Stimulated activated CD4-positive, alpha-beta T cell treated with anti-CD3 and anti-CD28 coated beads, Interleukin-2, amount 100 ng/mL, for 48 hours (primary cell): Measurements from ENCODE around the gene COL4A1.
"Not testable (repeated sequence)": the region's sequence is repeated elsewhere in the genome, so short reads cannot be mapped to it uniquely, and the experiment has no call there.

Source experiments
- DNase-seq, 2 donors: peaks; one replicate each; pipeline ENCODE4 v3.0.0-alpha.2; 2020

COL4A1 gene

DNA sequence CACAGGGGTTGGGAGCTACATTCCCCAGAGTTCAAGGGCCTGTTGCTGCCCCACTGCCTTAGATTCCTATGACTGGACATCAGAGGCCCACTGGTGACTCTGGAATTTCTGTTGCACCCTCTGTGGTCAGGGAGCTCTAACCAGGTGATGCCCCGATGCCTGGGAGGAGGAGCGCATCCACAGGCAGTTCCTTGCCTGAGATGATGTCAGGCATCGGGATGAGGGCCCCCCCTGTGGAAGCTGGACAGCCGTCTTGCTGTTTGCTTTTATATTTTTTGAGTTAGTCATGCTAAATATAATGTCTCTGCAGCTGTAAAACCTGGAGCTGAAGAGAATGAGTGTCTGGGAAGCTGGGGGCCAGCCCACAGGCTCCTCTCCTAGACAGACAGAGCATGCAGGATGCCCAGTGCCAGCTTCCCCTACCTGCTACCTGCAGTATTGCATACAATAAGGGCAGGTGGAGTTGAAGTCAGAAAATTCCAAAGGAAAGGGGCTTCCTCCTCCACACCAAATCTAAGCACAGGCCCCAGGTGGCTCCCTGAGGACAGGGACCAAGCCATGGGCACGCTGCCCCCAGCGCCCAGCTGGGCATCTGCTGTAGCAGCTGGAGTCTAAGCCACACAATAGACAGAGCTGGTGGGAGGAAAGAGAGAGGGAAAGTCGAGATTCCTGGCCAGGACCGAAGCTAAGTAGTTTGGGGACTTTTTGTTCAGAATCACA is 16.4 kb upstream of the COL4A1 start:
- no peak for DNase-seq

DNA sequence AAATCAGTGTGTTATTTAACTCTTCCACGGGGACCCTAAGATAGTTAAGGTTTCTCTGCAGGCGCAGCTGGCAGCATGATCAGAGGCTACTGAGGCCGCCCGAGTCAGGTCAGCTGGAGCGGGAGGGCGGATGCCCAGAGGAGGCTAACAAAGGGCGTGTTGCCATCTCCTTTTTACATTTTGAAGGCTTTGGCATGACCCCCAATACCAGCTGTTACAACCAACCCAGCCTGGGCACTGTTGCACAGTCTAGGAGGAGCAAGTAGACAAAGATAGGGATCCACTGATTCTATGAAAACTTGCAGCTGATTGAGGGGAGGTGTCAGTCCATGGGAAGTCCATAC is 15.8 kb upstream of the COL4A1 start:
- no peak for DNase-seq

DNA sequence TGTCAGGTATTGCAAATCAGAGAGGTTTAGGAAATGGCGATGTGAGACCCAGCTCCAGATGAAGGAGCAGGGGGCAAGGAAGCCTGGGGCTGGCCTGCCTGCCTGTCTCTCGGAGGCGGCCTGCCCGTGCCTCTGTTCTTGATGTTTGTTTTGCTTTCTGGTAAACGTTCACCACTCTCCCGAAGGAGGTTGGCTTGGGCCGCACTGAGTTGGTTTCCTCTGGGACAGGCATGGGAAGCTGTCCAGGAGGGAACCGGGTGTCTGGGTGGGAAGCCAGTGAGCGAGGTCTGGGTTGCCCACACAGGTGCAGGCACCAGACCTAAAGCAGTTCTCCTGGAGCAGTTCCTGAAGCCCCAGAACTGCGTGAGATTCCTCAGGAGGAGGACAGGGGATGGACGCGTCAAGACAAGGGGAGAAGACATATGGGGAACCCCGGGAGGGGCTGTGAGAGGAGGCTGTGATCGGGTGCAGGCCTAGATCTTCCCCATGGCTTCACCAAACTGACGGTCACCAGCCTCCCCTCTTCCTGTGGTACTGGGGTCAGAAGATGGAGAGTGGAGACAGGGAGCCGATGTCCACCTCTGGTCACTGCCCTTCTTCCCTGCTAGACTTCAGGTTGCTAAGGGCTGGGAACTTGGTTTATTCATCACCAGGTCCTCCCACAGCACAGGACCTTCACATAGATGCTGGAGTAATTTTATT is 15.3 kb upstream of the COL4A1 start:
- no peak for DNase-seq

DNA sequence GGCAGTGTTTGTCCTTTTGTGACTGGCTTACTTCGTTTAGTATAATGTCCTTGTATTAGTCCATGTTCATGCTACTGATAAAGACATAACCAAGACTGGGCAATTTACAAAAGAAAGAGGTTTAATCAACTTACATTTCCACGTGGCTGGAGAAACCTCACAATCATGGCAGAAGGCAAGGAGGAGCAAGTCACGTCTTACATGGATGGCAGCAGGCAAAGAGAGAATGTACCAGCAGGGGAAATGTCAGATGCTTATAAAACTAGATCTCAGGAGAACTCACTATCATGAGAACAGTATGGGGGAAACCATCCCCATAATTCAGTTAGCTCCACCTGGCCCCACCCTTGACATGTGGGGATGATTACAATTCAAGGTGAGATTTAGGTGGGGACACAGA is 14.6 kb upstream of the COL4A1 start:
- DNase-seq: not testable (repeated sequence)

DNA sequence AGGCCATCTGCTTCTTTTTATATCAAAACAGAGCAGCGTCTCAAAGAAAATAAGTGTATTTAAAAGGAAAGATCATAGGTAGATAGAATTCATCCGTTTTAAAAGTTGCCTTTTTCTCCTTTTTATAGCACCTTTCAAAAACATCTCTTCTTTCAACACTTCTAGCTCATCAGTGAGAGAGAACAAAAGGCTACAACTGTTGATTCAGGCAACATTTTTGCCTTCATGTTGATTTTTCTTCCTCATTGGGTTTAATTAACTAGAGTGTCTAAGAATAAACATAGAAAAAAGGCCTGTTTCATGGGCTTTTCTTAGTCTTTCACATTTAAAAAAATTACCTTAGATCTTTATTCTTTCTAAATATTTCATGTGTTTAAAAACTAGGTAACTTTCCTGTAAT is 13.7 kb upstream of the COL4A1 start:
- no peak for DNase-seq

DNA sequence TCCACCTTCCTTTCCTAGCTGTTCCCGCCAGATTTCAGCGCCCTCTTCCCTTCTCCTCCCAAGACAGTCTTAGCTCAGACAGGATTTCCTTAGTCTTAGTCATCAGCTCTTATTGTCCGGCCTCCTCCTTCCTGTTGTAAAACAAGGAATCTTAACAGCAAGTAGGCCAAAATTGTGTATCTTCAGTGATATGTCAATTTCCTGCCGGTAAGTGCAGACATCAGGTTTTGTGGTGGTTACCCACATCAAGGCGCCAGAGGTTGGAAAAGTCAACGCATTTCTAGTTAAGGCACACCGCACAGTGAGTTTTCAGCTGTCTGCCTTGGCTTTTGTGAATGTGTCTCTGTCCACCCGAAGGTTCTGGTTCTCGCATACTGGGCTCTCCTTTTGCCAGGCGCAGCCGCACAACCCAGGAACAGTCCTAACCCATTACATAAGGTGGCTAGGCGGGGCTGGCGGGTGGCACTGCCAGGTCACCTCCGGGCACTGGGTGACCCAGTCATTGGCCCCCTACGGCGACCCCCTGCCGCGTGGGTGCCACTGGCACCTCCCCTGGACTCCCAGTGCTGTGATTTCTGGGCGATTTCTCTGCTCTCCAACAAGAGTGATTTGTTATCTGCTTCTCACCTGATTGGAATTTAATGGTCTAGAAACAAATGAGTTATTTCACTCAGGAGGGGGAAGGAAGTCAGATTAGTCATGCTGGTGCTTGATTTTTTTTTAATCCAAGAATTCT is 13.0 kb upstream of the COL4A1 start:
- peak in 1 of 2 donors; percentile 16 for DNase-seq

DNA sequence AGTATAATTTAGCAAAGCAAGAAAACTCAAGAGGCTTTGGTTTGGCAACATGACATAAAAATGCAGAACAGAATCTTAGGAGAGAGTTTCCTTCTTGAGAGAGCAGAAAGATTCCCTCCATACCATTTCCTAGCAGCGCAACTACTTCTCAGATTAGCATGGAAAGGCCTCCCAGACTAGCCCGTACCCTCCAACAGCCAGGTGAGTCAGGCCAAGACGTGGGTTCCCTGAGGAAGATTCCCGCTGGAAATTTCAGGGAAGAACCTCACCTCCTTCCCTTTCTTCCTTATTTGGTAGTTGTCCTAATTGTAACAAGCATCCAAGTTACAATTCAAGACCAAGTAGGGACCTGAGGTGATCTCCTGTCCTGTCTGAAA is 12.4 kb upstream of the COL4A1 start:
- DNase-seq: no peak

DNA sequence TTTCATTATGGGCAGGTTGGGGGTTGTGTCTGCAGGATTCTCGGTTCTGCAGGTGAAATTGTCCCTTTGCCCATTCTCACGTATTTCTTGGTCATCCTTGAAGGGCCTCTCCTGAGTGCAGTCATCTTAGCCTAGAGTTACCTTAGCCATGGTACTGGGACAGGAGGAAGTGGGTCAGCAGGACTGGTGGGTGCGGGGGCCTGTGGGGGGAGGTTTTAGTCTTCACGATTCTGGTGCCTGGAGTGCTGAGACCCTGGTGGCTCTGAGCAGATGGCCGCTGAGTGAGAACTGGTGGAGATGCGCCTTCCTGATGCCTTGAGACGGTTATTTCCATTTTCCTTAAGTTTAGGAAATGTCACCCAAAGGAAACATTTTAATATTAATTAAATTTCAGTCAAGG is 12.0 kb upstream of the COL4A1 start:
- no peak for DNase-seq

DNA sequence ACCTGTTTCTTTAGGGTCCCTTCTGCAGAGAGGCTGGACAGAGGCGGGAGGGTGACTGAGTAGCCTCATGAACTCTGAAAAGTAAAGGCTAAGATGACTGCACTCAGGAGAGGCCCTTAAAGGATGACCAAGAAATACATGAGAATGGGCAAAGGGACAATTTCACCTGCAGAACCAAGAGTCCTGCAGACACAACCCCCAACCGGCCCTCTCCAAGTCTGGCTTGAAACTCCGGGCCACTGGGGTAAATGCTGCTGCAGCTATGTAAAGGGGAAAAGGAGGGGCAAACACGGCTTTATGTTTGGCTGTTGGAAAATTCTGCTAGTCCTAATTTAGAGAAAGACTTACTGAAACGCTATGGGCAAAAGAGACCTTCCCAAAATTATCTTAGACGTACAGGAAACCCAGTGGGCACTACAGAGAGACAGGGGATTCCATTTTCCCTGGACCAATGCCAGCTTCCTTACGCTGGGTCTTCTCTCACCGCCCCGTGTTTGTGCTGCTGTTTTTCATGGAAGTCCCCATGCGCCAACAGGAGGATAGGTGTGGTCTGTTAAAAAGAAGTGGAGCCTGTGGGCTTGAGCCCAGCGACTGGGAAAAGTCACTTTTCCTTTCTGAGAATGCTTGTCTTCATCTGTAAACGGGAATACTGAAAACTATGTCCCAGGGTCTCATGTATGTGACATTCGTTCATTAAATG is 10.7 kb upstream of the COL4A1 start:
- no peak for DNase-seq

DNA sequence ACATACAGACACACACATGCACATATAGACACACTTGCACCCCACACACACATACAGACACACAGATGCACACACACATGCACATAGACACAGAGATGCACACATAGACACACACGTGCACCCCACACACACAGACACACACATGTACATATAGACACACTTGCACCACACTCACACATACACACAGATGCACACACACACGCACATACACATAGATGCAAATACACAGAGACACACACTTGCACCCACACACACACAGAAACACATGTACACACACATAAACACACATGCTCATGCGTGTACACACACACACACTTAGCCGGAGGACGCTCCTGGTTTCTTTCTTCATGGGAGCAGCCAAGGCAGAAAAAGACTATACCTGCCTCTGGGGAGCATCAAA is 10.1 kb upstream of the COL4A1 start:
- no peak for DNase-seq

DNA sequence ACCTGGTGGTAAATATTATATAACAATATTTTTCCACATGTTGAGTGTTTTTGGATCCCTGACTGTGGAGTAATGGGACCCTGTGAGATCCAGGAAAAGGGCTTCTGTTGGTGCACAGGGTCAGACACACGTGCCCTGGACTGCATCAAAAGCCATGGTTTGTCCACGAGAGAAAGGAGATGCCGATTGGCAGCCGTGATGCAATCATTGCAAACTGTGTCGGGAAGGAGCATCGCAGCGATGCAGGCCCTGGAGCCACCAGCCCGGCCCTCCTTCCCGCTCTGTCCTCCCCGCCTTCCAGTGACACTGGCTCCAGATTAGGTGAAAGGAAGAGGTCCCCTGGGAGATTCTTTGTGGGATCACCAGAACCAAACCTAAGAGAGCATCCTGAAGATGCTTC is 9.2 kb upstream of the COL4A1 start:
- no peak for DNase-seq

DNA sequence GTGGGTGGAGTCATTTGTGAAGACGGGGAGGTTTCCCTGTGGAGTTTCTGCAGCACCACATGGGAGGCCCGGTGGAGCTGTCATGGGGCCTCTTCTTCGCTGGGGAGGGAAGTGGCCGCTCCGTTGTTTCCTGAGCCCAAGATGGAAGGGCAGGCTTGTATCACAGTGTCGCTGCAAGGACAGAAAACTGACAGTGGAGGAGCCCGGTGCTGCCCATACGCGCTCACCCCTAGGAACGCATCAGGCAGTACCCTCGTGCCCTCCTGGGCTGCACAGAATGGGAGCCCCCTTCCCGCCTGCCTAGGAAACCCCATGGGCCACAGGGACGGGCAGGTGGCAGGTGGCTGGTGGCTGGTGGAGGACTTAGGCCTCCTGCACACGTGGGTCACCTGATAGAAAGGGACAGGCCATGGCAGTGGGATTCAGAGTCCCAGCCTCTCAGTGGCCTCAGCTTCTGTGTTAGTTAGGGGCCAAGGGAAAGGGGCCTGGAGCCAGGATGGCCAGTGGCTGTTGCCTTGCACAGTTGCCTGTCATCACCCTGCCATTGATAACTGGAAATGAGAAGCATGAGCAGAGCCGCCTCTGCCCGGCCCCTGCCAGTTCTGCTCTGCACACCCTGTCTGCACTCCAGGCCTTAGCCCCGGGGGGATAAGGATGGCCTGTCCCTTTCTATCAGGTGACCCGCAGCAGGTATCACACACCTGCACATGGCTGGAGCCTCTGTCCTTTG is 7.7 kb upstream of the COL4A1 start:
- no peak for DNase-seq

DNA sequence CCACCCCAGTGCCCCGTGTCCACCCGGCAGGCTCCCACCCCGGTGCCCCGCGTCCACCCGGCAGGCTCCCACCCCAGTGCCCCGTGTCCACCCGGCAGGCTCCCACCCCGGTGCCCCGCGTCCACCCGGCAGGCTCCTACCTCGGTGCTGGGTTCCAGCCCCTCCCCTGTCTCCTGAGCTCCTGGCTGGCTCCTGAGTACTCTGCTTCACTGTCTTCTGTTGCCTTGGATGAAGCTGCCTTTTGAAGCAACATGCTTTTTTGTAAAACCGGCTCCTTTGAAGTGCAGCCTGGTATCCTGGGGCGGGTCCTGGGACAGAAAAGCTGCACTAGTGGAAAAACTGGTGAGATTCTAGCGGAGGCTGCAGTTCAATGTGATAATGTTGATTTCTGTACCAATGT is 6.8 kb upstream of the COL4A1 start:
- not testable (repeated sequence) for DNase-seq

DNA sequence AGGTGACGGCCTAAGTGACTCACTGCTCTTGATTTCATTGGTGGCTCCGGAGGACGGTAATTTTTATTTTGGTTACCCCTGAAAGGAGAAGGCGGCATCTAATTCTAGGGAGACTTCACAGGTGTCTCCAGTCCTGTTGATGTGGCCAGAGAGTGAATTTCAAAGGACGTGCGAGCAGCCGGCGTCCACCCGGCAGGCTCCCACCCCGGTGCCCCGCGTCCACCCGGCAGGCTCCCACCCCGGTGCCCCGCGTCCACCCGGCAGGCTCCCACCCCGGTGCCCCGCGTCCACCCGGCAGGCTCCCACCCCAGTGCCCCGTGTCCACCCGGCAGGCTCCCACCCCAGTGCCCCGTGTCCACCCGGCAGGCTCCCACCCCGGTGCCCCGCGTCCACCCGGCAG is 6.3 kb upstream of the COL4A1 start:
- DNase-seq: not testable (repeated sequence)

DNA sequence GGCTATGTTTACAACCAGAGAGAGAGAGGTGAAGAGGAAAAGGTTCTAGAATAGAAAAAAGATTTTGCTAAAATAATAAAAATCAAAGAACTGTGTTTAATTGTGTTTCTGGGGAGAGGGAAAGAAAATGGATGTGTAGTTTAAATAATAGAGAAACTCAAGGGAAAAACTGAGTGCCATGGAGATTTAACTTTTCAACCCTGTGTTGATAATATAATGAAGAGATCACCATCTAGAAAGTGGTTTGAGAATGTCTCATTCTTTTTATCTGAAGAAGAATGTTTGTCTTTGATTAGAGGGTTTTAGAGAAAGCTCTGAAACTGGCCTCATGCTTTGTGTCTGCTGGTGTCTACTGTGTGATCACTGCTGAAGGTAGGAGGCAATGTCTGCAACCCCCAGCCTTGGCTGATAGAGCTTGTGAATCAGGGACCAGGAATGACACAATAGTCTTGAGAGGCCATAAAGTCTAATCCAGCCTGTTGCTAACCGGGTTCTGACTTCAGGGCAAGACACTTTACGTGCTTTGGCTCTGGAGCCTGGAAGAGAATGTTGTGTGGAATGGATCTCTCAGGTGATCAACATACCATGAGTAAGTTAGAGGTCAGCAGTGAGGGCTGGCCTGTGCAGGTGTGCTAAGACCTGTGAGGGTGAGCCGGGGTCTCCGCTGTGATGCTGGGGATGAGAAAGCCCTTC is 5.5 kb upstream of the COL4A1 start:
- DNase-seq: no peak

DNA sequence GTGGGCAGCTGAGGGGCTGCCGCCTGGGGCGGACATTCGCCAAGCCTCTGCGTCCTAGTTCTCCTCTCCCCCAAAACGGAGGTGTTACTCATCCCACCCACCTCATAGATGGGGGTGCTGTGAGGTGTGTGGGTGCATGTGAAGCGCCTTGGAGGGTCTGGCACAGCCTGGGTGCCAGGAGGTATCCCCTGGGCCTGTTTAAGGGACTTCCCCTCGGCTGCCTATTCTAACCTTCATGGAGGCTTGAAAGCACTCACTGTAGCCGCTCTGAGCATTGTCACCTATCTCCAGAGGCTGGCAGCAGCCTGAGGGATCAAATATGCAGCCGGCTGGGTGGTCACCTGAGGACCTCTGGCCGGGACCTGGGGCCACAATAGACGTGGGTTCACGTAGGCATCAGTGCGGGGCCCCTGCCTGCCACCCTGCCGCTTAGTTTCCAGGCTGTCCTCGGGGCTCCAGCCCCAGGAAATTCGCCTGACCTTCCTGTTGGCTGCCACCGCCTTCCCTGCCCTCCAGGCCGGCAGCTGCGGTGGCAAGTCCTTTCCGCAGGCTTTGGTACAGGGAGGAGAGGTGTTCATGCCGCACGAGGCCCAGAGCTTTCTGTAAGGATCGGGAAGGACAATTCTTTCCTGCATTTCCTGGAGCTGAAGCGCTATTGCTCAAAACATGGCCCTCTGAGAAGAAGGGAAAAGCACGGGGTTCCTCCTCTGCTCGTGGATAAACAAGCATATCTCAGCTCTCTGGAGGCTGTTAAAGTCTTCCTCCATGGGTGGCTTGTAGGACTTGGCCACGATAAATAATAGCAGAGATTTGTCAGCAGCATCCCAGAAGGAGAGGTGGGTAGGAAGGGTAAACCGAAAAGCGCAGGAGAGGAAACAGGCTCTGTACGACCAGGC is 4.7 kb upstream of the COL4A1 start:
- DNase-seq: no peak

DNA sequence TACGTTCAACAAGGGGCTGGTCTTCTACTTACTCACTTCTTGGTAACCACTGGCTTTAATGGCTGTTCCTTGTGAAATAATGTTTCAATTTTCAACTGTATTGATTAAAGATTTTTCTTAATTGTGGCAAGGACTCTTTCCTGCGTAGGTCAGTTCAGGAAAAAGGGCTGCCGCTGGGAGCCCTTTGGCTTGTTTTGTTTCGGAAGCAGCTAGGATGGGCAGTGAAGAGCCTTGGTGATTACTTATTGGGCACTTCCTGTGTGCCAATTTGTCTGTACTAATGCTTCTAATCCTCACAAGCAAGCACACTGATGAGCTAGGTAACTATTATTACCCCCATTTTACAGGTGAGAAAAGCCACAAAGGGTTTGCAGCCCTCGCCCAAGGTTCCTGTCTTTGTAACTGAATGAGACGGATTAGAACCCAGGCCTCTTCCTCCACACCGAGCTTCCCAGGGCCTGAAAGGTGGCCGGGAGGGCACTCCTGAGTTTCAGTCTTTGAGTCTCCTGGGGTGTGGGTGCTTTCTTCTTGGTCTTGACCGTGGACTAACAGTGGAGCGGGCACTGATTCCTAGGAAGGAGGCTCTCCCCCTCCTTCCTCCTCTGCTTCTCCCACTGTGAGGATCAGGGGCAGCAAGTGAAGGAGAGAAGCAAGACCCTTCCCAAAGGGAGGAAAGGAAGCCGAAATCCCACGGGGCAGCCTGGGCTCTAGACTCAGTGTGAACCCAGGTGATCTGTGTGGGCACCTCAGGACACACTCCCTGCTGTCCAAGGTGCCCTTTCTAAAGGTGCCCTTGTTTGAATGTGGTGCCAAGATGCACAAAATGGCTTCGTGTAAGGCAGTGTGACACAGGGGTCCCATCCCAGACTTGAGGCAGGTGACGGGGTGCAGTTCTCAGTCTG is 3.8 kb upstream of the COL4A1 start:
- DNase-seq: no peak

DNA sequence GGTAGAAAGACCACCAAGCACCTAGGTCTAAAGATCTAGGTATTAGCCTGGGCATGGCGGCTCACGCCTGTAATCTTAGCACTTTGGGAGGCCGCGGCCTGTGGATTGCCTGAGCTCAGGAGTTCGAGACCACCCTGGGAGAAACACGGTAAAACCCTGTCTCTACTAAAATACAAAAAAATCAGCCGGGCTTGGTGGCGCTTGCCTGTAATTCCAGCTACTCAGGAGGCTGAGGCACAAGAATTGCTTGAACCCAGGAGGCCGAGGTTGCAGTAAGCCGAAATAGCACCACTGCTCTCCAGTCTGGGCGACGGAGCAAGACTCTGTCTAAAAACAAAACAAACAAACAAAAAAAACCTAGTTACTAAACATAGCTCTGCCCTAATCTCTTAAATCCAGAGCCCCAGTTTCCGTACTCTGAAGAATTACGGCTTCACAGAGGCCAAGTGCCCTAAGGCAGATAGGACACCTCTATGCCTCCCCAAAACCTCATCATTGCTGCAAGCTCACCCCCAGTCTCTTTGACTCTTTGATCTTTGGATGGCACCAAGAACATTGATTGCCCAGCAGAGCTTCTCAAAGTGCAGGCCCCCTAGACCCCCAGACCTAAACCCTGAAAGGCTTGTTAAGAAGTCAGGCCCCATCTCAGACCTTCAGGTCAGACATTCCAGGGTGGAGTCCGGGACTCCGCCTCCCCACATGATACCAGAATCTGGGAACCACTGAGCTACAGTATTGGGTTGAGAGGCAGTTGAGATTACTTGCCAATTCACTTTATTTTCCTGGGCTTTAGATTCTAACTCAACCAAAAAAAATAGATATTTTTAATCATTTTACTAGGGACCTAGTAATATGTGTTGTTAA is 2.9 kb upstream of the COL4A1 start:
- no peak for DNase-seq
